ENCODE data around the gene CCL21. TPM values are rescaled to one million over a fixed set of nuclear protein-coding genes. Genes with fewer than 3 reads are reported as not detected.
"Not testable (repeated sequence)": the region's sequence is repeated elsewhere in the genome, so short reads cannot be mapped to it uniquely, and the experiment has no call there.

The CCL21 gene, protein sequence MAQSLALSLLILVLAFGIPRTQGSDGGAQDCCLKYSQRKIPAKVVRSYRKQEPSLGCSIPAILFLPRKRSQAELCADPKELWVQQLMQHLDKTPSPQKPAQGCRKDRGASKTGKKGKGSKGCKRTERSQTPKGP
- not detected in 2 replicates for total RNA-seq (ENCODE audit: low replicate concordance)
- long read RNA-seq, result 0 reads

DNA sequence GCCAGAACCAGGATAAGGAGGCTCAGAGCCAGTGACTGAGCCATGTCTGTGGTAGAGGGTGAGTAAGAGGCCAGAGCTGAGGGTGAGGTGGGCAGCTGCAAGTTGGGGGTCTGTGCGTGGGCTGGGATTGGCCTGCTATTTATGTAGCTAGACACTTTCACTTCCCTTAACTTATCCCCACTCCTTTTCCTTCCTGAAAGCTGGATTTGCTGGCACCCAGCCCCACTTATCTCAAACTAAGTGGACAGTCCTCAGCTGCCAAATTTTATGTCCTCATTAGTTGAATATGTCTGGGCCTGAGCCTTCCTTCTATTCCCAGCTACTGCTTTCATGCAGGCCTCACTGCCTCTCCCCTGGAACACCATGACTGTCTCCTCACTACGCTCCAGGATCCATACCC lies at the start of gene CCL21:
TSS of gene CCL21 (minus strand) at position 114 of the 400 bp plus-strand sequence. CDS start at position 44, 70 bp downstream.
- no peak for DNase-seq (ENCODE audit: extremely low spot score, unreplicated experiment)
- Mint-ChIP-seq H3K27ac (no peak within 1 kb of the TSS), H3K27me3 (peaks cover 12% of the 10 kb centered on the region), H3K4me1 (ENCODE audit: unreplicated experiment) (no peaks in the 10 kb centered on the region), H3K4me3 (no peak within 1 kb of the TSS), H3K36me3 (no peaks in the 10 kb centered on the region), H3K9me3 (no peaks in the 10 kb centered on the region)
- TF ChIP-seq, protein P1, sequence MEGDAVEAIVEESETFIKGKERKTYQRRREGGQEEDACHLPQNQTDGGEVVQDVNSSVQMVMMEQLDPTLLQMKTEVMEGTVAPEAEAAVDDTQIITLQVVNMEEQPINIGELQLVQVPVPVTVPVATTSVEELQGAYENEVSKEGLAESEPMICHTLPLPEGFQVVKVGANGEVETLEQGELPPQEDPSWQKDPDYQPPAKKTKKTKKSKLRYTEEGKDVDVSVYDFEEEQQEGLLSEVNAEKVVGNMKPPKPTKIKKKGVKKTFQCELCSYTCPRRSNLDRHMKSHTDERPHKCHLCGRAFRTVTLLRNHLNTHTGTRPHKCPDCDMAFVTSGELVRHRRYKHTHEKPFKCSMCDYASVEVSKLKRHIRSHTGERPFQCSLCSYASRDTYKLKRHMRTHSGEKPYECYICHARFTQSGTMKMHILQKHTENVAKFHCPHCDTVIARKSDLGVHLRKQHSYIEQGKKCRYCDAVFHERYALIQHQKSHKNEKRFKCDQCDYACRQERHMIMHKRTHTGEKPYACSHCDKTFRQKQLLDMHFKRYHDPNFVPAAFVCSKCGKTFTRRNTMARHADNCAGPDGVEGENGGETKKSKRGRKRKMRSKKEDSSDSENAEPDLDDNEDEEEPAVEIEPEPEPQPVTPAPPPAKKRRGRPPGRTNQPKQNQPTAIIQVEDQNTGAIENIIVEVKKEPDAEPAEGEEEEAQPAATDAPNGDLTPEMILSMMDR (conservative IDR thresholded peaks at IDR 0.05), result no peak

DNA sequence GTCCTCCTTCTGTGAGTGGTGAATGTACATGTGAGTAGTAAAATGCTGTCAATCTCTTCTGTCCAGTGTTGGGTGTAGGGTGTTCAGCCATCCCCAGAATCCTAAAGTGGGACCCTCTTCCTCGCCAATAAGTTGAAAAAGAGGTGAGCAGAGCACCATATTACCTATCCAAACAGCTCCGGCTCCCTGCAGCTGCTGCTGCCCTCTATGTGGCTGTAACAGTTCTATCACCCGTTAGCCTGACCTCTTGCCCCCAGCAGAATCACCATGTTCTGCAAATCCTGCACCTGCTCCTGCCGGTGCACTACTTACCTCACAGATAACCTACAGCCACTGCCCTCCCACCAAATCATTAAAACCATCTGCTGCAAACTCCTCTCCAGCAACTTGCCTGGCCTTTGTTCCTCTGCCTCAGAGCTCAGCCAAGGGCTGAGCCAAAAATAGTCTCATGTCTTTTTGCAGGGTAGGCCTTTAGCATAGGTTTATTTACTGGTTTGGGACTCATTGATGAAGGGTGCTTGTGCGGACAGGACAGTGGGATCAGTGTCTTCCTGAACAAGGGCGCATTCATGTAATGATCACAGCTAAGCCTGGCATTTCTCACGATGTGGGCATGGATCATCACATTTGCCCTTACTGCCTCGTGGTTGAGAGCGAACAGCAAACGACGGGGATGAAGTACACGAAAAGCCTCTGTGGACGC lies 49.6 kb upstream of the CCL21 start:
- no peak for DNase-seq (ENCODE audit: extremely low spot score, unreplicated experiment)
- H3K36me3 Mint-ChIP-seq, result no peaks in the 10 kb centered on the region

DNA sequence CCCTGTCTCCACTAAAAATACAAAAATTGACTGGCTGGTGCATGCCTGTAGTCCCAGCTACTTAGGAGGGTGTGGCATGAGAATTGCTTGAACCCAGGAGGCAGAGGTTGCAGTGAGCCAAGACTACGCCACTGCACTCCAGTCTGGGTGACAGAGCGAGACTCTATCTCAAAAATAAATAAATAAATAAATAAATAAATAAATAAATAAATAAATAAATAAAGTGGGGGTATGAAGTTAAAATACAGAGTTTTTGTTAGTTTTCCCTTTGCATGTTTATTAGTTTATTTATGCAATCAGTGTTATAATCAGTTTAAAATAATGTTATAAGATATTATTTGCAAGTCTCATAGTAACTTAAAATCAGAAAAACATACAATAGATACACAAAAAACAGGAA lies 40.4 kb upstream of the CCL21 start:
- not testable (repeated sequence) for H3K4me1 Mint-ChIP-seq (ENCODE audit: unreplicated experiment); H3K4me3 Mint-ChIP-seq; H3K36me3 Mint-ChIP-seq; DNase-seq (ENCODE audit: extremely low spot score, unreplicated experiment); H3K9me3 Mint-ChIP-seq; H3K27ac Mint-ChIP-seq
- H3K27me3 Mint-ChIP-seq, result peaks cover 54% of the 10 kb centered on the region

More for the DNA sequence above, 49.6 kb upstream of the CCL21 start:
- no peak overlapping the region for H3K27ac Mint-ChIP-seq
- peaks cover 48% of the 10 kb centered on the region for H3K27me3 Mint-ChIP-seq
- H3K4me1 Mint-ChIP-seq (ENCODE audit: unreplicated experiment), result no peaks in the 10 kb centered on the region
- TF ChIP-seq, protein P1 (conservative IDR thresholded peaks at IDR 0.05), result no peak
- H3K9me3 Mint-ChIP-seq, result no peaks in the 10 kb centered on the region
- no peak overlapping the region for H3K4me3 Mint-ChIP-seq

DNA sequence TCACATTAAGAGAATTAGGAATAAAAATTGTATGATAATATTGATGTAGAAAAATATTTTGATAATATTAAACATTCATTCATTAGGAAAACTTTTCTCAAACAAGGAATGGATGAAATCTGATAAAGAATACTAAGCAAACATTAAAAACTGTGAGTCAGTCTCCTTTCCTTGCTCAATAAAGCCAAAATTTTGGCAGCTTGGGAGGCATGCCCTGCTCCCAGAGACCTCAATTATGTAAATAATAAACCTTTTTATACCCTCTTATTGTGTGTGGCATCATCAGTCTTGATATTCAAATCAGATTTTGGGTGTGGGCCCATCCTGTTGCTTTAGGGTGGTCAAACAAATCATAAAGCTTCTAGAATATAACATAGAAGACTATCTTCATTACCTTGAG lies 36.6 kb upstream of the CCL21 start:
- Mint-ChIP-seq H3K9me3 (no peaks in the 10 kb centered on the region), H3K36me3 (no peaks in the 10 kb centered on the region), H3K4me3 (no peak overlapping the region), H3K4me1 (ENCODE audit: unreplicated experiment) (no peaks in the 10 kb centered on the region), H3K27me3 (peaks cover 25% of the 10 kb centered on the region), H3K27ac (no peak overlapping the region)
- no peak for DNase-seq (ENCODE audit: extremely low spot score, unreplicated experiment)
- TF ChIP-seq, protein P1 (conservative IDR thresholded peaks at IDR 0.05), result no peak

DNA sequence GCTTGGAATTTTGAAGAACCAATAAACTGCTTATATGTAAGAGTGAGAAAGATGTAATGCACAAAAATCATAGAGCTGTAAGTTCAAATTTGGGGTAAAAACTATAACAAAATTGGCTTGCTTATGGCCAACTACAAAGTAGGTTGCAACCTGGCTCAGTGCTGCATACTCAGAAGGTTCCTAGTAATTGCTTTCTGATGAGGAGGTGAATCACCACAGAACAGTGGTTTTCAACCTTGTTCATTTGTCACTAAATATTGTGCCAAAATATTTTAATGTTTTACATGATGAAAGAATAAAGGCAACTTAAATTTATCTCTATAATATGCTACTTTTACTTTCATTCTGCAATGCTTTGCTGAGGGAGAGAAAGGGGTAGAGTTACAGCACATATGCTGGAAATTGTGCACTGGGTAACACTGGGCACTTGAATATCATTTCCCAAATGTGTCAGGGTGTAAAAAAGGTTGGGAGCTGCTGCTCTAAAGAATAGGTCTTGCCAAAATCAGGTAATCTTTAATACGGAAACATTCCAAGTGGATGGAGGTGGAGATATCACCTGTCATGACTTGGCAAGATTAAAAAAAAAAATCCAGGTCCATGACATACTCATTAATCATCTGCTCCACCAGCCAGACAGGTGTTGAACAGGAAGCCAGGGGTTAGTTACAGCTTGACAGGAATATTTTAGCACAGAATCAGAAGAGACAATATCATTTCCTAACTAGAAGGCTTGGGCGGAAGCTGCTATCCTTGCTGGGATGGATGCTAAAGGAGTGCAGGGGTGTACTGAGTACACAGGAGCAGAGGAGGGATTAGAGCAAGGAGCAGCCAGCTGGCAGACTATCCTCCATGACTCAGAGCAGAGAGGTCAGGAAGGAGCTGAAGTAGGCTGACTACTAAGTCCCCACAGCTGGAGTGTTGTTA lies 34.6 kb upstream of the CCL21 start:
- Mint-ChIP-seq H3K4me1 (ENCODE audit: unreplicated experiment) (no peaks in the 10 kb centered on the region), H3K9me3 (no peaks in the 10 kb centered on the region), H3K4me3 (no peak overlapping the region), H3K27ac (no peak overlapping the region), H3K27me3 (peaks cover 12% of the 10 kb centered on the region), H3K36me3 (no peaks in the 10 kb centered on the region)
- no peak for DNase-seq (ENCODE audit: extremely low spot score, unreplicated experiment)
- TF ChIP-seq, protein P1 (conservative IDR thresholded peaks at IDR 0.05), result no peak
